Fibroblast of pulmonary artery (primary cell): ENCODE measurements around the gene MBOAT7.

ENCODE experiments used
- DNase-seq: peaks from one replicate; pipeline ENCODE4 v3.0.0-alpha.2; 2010; ENCODE audit warnings: low read depth
- H3K4me3 ChIP-seq: replicated peaks from 2 replicates; pipeline ENCODE4 v1.5.1; 2011; ENCODE audit warnings: low read depth, mild to moderate bottlenecking, control low read depth, low read length, moderate library complexity
- CTCF ChIP-seq: IDR thresholded peaks from 2 replicates; pipeline ENCODE4 v1.5.1; 2011; ENCODE audit warnings: mild to moderate bottlenecking, control low read depth, low read length, inconsistent platforms; ENCODE audit errors: missing control alignments

The MBOAT7 gene

DNA sequence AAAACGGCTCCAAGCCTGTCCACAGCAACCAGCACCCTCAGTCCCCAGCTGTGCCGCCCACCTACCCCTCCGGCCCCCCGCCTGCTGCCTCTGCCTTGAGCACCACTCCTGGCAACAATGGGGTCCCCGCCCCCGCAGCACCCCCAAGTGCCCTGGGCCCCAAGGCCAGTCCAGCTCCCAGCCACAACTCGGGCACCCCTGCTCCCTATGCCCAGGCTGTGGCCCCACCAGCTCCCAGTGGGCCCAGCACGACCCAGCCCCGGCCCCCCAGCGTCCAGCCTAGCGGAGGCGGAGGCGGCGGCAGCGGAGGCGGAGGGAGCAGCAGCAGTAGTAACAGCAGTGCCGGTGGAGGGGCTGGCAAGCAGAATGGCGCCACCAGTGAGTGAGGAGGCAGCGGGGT is 41.2 kb downstream of the MBOAT7 start:
- no peak for TF ChIP-seq CTCF
- DNase-seq = no peak
- no peak overlapping the region for H3K4me3 ChIP-seq

- H3K4me3 ChIP-seq = no peak overlapping the region
- TF ChIP-seq CTCF = no peak
- peak; percentile 41 for DNase-seq
Observed at GRCh38 chr19:54147676-54148075, 41.7 kb downstream of the MBOAT7 start.

- no peak for TF ChIP-seq CTCF
- no peak overlapping the region for H3K4me3 ChIP-seq
- DNase-seq = no peak
Observed at GRCh38 chr19:54145541-54146158, 43.7 kb downstream of the MBOAT7 start.

- no peak for DNase-seq
- no peak for TF ChIP-seq CTCF
- H3K4me3 ChIP-seq = no peak overlapping the region
Observed at GRCh38 chr19:54142166-54142780, 47.1 kb downstream of the MBOAT7 start.

GRCh38 chr19:54141356-54141755 is 48.0 kb downstream of the MBOAT7 start:
- DNase-seq = no peak
- TF ChIP-seq CTCF = no peak
- H3K4me3 ChIP-seq = no peak overlapping the region

GRCh38 chr19:54138489-54139256 is 50.7 kb downstream of the MBOAT7 start:
- DNase-seq = no peak

More at GRCh38 chr19:54138489-54139256, 50.7 kb downstream of the MBOAT7 start:
- peak overlapping the region; percentile 84 for H3K4me3 ChIP-seq
- TF ChIP-seq CTCF = no peak
